Ramos (cell line): Measurements from ENCODE around the gene ENHO.

ENCODE experiments used
- in situ Hi-C: fragments of 300-500 bp; cut with MboI; formaldehyde crosslinking; loops from one replicate; pipeline ENCODE4 v1.14.3; 2022; ENCODE audit warnings: low sequenced_read_pairs; ENCODE audit not compliant: unreplicated experiment

ENHO gene

DNA sequence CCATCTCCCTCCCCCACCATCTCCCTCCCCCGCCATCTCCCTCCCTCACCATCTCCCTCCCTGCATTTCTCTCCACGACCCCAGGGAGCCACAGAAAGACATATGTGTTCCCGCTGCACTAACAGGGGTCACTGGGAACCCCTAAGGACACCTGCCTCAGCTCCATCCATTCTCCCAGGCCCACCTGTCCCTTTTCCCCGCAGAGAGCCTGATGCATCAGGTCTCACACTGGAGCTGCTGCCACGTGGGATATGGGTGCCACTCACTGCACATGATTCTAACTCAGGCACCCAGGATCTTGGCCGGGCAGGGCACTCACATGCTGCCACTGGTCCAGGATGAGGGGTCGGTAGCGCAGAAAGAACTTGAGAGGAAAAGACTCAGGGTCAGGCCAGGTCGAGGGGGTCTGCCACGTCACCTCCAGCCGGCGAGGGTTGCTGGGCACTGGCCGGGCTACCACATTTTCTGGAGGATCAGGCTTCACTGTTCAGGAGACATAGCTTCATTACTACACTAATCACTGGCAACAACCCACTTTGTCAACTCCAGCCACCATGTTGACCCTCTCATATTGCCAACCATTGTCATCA, 33.2 kb upstream of the ENHO start:
- in situ Hi-C loops = no loop called here

- in situ Hi-C loops = no loop called here
These were observed 32.7 kb upstream of the ENHO start for GRCh38 chr9:34555500-34555899.

DNA sequence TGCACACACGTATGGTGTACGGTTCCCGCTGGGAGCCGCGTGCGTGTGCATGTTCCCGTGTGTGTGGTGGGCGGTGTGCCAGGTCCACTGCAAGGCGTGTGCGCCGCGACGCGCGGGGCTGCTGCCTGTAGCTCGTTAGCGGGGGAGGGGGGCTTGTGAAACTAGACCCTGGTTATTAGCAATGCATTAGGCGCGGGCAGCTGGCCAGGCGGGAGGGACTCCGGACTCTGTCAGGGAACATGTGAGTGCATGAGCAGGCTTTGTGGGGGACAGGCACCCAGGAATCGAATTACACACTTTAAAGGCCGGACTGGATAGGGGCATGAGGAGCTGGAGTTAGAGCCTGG, 32.2 kb upstream of the ENHO start:
- in situ Hi-C loops = no loop called here

- in situ Hi-C loops = no loop called here
These were observed 31.6 kb upstream of the ENHO start for GRCh38 chr9:34554211-34555001.

- in situ Hi-C loops = no loop called here
These were observed 30.8 kb upstream of the ENHO start for GRCh38 chr9:34553511-34554021.

DNA sequence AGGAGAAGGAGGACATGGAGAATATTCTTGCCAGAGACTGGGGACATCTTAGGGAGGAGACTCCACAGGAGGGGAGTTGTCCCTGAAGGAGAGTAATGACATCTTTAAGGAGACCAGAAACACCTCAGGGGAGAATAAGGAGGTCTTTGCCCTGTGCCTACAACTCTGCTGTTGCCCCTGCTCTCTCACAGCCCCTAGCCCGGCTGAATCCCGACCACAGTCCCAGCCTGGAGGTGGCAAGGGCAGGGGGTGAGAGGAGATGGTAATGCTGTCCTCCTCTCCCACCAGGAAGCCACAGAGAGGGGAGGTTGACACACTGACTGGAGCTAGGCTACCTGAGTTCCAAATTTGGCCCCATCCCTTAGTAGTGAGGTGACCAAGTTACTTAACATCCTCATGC, 30.2 kb upstream of the ENHO start:
- in situ Hi-C loops = no loop called here

DNA sequence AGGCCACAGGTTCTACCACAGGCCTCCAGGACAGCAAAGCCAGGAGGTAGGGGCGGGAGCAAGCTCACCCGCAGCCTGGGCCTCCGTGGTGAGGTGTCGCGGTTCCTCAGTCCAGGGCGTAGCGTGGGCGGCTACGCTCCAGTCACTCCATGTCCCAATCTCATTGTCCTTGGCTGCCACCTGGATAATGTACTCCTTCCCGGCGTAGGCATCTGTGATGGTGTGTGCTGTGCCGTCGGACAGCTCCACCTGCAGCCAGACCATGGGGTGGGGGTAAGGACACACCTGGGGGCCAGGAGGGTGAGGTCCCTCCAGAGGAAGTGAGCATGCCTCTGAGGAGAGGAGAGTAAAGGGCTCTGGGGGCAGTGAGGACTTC, 29.8 kb upstream of the ENHO start:
- in situ Hi-C loops = no loop called here

DNA sequence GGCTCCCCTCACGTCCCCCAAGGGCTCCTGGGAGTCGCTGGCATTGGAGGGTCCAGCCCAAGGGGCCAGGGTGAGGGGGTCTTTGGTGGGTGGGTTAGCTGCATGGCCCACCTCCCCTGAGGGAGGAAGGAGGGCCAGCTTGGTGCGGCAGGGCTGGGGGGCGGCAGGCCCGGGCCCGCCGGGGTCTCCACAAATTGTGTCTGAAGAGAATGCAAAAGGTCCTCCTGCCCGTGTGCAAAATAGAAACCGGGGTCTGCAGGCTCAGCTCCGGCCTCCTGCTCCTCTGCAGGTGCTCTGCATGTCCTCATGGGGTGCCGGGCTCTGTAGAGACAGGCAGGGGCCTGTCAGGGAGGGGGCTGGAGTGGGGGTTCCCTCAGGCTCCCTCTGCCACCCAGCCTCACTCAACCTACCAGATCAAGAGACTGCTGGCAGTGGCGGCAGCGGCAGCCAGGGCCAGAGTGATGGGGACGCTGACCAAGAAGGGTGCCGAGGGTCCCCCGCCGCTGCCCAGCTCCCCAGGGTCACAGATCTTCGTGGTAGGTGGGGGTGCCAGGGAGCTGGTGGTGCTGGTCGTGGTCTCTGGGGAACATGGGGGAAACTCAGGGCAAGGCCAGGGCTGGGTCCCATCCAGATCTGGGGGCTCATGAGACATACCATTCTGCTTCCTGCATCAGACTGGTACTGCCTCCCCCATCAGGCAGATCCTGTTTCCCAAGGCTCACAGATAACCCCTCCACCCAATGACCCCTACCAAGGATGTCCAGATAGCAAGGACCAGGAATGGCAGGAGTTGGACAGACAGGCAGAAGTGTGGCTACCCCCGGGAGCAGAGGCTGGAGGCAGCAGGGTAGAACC, 29.2 kb upstream of the ENHO start:
- in situ Hi-C loops = no loop called here

DNA sequence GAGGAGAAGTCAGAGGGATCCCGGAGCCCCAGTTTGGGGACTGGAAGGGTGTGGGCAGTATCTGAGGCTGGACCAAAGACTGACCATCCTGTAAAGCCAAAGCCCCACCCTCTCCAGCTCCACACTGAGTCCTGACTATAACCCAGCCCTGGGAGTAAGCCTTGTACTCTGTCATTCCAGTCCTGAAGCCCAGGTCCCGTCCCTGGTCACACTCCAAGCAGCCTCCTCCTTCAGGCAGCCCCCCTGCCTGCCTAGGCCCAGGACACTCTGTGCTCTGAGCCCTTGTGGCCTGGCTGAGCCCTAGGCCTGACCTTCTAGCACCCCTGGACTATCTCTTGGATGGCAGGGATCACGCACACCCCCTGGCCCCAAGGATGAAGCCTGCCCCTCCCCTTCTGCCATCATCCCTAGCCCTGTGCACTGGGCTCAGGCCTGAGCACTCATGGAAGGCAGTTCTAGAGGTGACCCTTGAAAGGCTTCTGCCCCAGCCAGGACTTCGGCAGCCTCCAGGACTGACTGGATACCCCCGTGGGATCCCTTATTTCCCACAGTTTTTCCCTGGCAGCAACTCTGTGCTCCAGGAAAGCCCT, 28.0 kb upstream of the ENHO start:
- in situ Hi-C loops = no loop called here

GRCh38 chr9:34550016-34550680, 27.4 kb upstream of the ENHO start:
- in situ Hi-C loops = no loop called here

- in situ Hi-C loops = no loop called here
These were observed 26.6 kb upstream of the ENHO start for GRCh38 chr9:34549407-34549732.

DNA sequence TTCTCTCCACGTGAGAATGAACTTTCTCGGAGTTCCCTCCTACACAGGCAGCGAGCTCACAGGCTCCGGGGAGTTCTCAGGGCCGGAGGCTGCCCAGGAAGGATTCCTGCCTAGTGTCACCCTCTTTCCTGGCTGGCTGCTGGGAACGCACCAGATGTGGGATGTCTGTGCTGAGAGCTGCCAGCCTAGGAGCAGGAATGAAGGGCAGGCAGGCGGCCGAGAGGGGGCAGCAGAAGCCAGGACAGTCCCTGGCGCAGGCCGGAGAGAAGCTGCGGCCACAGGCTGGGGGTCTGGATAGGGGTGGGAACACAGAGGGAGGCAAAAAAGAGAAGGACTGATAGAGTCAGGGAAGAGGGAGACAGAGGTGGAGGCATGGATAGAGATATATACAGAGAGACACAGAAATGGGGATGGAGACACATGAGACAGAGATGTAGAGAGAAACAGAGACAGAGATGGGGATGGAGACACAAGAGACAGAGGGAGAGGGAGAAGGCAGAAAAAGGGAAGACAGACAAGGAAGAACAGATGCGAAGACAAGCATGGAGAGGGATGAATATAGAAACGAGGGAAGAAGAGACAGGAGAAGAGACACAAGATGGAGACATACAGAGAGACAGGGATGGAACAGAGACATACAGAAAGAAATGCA, 25.3 kb upstream of the ENHO start:
- in situ Hi-C loops = no loop called here

GRCh38 chr9:34546834-34547827, 24.3 kb upstream of the ENHO start:
- in situ Hi-C loops = no loop called here

- in situ Hi-C loops = no loop called here
These were observed 23.5 kb upstream of the ENHO start for GRCh38 chr9:34546102-34546833.

- in situ Hi-C loops = no loop called here
These were observed 22.7 kb upstream of the ENHO start for GRCh38 chr9:34545497-34545896.

DNA sequence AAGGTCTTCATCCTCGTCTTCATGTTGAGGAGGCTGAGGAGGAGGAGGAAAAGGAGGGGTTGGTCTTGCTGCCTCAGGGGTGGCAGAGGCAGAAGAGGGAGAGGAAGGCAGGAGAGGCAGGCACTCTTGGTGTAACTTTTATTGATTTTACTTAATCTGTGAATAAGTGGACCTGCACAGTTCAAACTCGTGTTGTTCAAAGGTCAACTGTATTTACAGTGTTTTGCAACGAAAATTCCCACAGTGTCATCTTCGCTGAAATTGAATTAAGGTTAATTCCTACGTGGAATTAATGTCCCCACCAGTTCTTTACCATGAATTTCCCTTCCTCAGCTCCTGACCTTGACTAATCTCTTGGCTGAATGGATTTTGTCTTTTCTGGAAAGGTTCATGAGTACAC, 21.2 kb upstream of the ENHO start:
- in situ Hi-C loops = no loop called here

GRCh38 chr9:34541540-34541939, 18.8 kb upstream of the ENHO start:
- in situ Hi-C loops = no loop called here

DNA sequence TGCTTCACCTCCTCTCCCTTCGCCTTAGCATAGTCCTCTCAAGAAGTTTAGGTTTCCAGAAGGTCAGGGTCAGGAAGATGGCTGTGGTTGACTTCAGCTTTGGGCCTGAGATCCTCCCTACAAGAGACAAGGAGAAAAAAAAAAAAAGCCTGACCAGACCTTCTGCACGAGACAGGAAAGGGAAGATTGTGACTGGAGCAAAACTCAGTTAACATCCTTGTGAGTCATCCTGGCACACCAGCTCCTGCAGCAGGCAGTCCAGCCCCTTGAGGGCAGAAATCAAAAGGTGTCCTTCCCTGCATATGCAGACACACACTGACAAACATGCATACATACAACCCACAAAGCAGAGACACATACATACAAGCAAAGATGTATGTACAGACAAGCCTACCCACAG, 18.0 kb upstream of the ENHO start:
- in situ Hi-C loops = no loop called here
